ENCODE measurements around the gene CDK17.

DNA sequence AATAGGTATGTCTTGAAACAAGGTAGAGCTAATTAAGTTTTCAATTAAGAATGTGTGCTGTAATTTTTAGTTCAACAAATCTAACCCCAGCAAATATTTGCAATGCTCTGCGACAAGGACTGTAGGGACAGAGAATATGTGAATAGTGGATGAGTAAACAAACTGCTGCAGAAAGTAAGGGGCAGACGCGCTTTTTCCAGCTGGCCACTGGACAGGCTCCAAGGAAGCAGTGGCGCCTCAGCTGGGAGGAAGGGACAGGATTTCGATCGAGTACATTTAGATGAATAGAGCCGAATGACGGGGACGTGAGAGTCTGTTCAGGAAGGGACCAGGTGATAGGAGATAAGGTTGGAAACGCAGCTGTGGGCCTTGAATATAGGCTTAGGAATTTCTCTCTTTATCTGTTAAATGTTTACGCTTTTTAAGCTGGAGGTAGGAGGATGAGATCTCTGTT lies 136.8 kb downstream of the CDK17 start:
- TF ChIP-seq, protein P1, sequence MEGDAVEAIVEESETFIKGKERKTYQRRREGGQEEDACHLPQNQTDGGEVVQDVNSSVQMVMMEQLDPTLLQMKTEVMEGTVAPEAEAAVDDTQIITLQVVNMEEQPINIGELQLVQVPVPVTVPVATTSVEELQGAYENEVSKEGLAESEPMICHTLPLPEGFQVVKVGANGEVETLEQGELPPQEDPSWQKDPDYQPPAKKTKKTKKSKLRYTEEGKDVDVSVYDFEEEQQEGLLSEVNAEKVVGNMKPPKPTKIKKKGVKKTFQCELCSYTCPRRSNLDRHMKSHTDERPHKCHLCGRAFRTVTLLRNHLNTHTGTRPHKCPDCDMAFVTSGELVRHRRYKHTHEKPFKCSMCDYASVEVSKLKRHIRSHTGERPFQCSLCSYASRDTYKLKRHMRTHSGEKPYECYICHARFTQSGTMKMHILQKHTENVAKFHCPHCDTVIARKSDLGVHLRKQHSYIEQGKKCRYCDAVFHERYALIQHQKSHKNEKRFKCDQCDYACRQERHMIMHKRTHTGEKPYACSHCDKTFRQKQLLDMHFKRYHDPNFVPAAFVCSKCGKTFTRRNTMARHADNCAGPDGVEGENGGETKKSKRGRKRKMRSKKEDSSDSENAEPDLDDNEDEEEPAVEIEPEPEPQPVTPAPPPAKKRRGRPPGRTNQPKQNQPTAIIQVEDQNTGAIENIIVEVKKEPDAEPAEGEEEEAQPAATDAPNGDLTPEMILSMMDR (IDR thresholded peaks at IDR 0.05): peak; percentile 40
- TF ChIP-seq ZFX (IDR thresholded peaks at IDR 0.05; ENCODE audit: borderline replicate concordance): no peak
